Measurements from ENCODE around the gene C1QTNF6. TPM values are rescaled to one million over a fixed set of nuclear protein-coding genes. Genes with fewer than 3 reads are reported as not detected.

Gene C1QTNF6
- total and polyA plus RNA-seq, 2 of the 8 experiments (the other 6 are each of a cell fraction or from before 2014, with no cell fraction given): 3.1 to 6.5 TPM

DNA sequence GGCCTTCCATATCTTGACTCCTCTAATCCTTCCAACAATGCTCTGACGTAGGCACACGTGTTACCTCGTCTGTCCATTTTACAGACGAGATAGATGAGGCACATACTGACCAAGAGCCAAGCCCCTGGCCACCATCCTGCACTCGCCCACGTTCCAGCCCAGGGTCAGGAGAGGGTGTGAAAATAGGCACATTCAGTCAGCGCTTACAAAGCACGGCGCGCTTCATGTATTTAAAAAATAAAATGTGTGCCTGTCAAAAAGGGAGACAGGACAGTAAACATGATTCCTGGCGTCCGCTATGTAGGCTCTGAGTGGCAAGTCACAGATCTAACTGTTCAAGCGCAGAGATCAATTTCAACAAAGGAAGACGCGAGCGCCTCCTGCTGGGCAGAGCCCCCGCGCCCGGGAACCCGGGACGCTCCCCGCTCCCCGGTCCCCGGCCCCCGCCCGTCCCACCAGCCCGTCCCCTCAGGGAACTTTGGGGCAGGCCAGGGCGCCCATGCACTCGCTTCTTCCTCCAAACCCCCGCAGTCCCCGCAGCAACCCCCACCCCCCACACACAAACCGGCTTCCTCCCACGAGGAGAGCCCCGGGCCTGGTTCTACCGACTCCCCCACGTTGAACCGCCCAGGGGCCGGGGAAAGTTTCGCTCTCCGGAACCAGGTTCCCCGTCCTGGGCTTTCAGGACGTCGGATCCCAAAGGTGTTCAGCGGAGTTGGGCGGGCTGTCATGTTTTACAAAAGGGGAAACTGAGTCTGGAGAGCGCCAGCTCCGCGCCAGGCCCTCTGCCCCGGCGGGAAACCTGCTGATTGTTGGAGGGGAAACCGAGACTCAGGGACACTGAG lies 10.4 kb upstream of the C1QTNF6 start:
- 0 out of 2 replicates have a peak overlapping the region, but pooled peaks have one; percentile 28 for H2AFZ ChIP-seq (ENCODE audit: low read length)
- H4K5ac ChIP-seq (ENCODE audit: insufficient read length, low read depth, low read length): peak overlapping the region; percentile 83
- peak overlapping the region; percentile 35; the same call in 1 of the 2 replicates for H2BK5ac ChIP-seq (ENCODE audit: low read depth, low read length)
- 15% methylated on average over 28 of the region's 51 CpGs; no CpG with 5 or more reads in 1 of the 2 experiments for WGBS, 2 experiments (ENCODE audit: extremely low coverage in 1 of 2, insufficient coverage in 1 of 2, insufficient read length in 1 of 2, insufficient replicate concordance in 2 of 2, low coverage in 1 of 2, low lambda C conversion rate in 2 of 2, missing lambda C conversion rate in 1 of 2)
- H3K9ac ChIP-seq (replicated peaks in 1 of 4; ENCODE audit: extremely low read depth in 1 of 4, low read depth in 3 of 4, low read length in 3 of 4): peak overlapping the region in 3 of 4 experiments; percentile 66 to 70 (median 70); a peak in 5 of 7 replicates
- H3K23ac ChIP-seq (ENCODE audit: insufficient read length): no peak overlapping the region
- H3K14ac ChIP-seq (ENCODE audit: insufficient read length): peak overlapping the region; percentile 20
- H3K36me3 ChIP-seq (ENCODE audit: control insufficient read depth in 2 of 4, insufficient read depth in 4 of 4, low read length in 3 of 4): no peaks in the 10 kb centered on the region
- H3K4me1 ChIP-seq (replicated peaks in 1 of 4; ENCODE audit: control insufficient read depth in 3 of 4, insufficient read depth in 4 of 4, low read length in 3 of 4): peaks cover 3 to 19% (median 10%) of the 10 kb centered on the region in 4 experiments; a peak in 5 of 7 replicates
- peaks cover 0 to 4% of the 10 kb centered on the region in 2 experiments for H4K20me1 ChIP-seq (replicated peaks in 1 of 2; ENCODE audit: control insufficient read depth in 1 of 2, insufficient read depth in 2 of 2, low read length in 2 of 2)
- ChIA-PET POLR2A (ENCODE audit: partially characterized antibody) (interaction anchor here (0.9 to 1.5 kb wide), 6 partner anchors 9 to 188 kb away, joined by 3 to 4 read pairs (median 3); no protein-coding TSS in a partner anchor), CTCF (ENCODE audit: partially characterized antibody) (interaction anchor here (0.6 to 7.7 kb wide), 40 partner anchors 9 to 401 kb away, joined by 3 to 77 read pairs (median 4); partner anchors contain the start of genes C1QTNF6 and SSTR3)
- peak in 1 of 2 experiments; percentile 95 for DNase-seq (ENCODE audit: low read depth in 1 of 2, low spot score in 2 of 2)
- H2AK5ac ChIP-seq (ENCODE audit: low read depth, low read length): no peak overlapping the region
- peaks cover 5% of the 10 kb centered on the region for H3K23me2 ChIP-seq (ENCODE audit: low read depth, low read length)
- 0 out of 2 replicates have a peak overlapping the region, but pooled peaks have one; percentile 60 for H2BK12ac ChIP-seq (ENCODE audit: low read depth, low read length)
- FAIRE-seq: no peak
- H2BK20ac ChIP-seq (ENCODE audit: low read length): no peak overlapping the region
- H3K27me3 ChIP-seq (replicated peaks in 1 of 4; ENCODE audit: control insufficient read depth in 3 of 4, extremely low read depth in 1 of 4, insufficient read depth in 3 of 4, low read length in 3 of 4): no peaks in the 10 kb centered on the region
- peak overlapping the region; percentile 72; the same call in 1 of the 2 replicates for H2BK15ac ChIP-seq (ENCODE audit: low read length)
- no peak overlapping the region for H2BK120ac ChIP-seq (replicated peaks; ENCODE audit: low read depth, low read length)
- H3K4ac ChIP-seq (replicated peaks; ENCODE audit: insufficient read length, low read depth, low read length): peak overlapping the region; percentile 62
- no peaks in the 10 kb centered on the region for H3K79me2 ChIP-seq (ENCODE audit: control insufficient read depth in 1 of 2, insufficient read depth in 2 of 2, low read length in 2 of 2)
- peak overlapping the region; percentile 88; the same call in 1 of the 2 replicates for H4K8ac ChIP-seq (ENCODE audit: extremely low read depth, insufficient read depth, low read length)
- peak overlapping the region; percentile 61 to 78 (median 73) for H3K4me3 ChIP-seq (ENCODE audit: extremely low read depth in 1 of 4, insufficient read depth in 2 of 4, low read depth in 3 of 4, low read length in 4 of 4)
- no peak overlapping the region for H3K27ac ChIP-seq (ENCODE audit: low read depth, low read length)
- peak overlapping the region; percentile 81 to 96 for H3K4me2 ChIP-seq (ENCODE audit: insufficient read depth in 1 of 2, low read depth in 2 of 2, low read length in 2 of 2)
- H3K79me1 ChIP-seq (ENCODE audit: low read depth, low read length): no peaks in the 10 kb centered on the region
- H4K91ac ChIP-seq (replicated peaks; ENCODE audit: insufficient read length, low read length): peak overlapping the region; percentile 45
- H3K56ac ChIP-seq (replicated peaks; ENCODE audit: insufficient read length, low read depth, low read length): peak overlapping the region; percentile 86
- H3K9me3 ChIP-seq (ENCODE audit: insufficient read depth in 2 of 2, low read depth in 1 of 2, low read length in 1 of 2): no peaks in the 10 kb centered on the region
- peak overlapping the region; percentile 96 for H3K18ac ChIP-seq (ENCODE audit: extremely low read depth, low read length)
- TF ChIP-seq HDAC2 (IDR thresholded peaks at IDR 0.05; ENCODE audit: borderline replicate concordance in 1 of 2, low read depth in 2 of 2, low read length in 2 of 2) (0 out of 4 replicates have a peak, but pooled peaks of 1 of the 2 experiments have one; percentile 22), SIN3A (conservative IDR thresholded peaks at IDR 0.05 in 1 of 2, IDR thresholded peaks at IDR 0.05 in 1 of 2; ENCODE audit: low read depth in 1 of 2, low read length in 2 of 2) (peak in 1 of 2 experiments; percentile 57; a peak in 1 of 4 replicates), ASH2L (IDR thresholded peaks at IDR 0.05; ENCODE audit: low read length) (no peak), ZNF274 (IDR thresholded peaks at IDR 0.05; ENCODE audit: borderline replicate concordance, extremely low read depth, low read length) (no peak), KDM5A (IDR thresholded peaks at IDR 0.05; ENCODE audit: low read length) (no peak), RNF2 (IDR thresholded peaks at IDR 0.05; ENCODE audit: borderline replicate concordance, low read depth, low read length, missing control alignments, poor library complexity, severe bottlenecking) (no peak), RAD21 (IDR thresholded peaks at IDR 0.05 in 1 of 2, conservative IDR thresholded peaks at IDR 0.05 in 1 of 2; ENCODE audit: low read depth in 2 of 2, low read length in 2 of 2) (peak; percentile 64 to 69), SAP30 (IDR thresholded peaks at IDR 0.05; ENCODE audit: insufficient read depth, insufficient replicate concordance, low read length) (peak; percentile 56)

Data from H1 (cell line).